A549 (cell line): ENCODE measurements around the gene TMTC2. TPM values are rescaled to one million over a fixed set of nuclear protein-coding genes. Genes with fewer than 3 reads are reported as not detected.

ENCODE experiments used
- ATAC-seq, 2 experiments: fragments of 200-7000 bp in 1 of 2; fragments of >200 bp in 1 of 2; cut with Nextera tagmentation in 1 of 2; cut with Tn5 transposase in 1 of 2; 3 replicates each; pipeline versions ENCODE4 v1.8.0 to v1.9.1; 2018 to 2020; ENCODE audit warnings: mild to moderate bottlenecking in 1 of 2, moderate library complexity in 1 of 2
- CTCF ChIA-PET: fragments of 300-600 bp; sonication (Branson Sonifier 250); formaldehyde crosslinking; extraction: SDS; loops from one replicate; lab custom pipeline; 2021; ENCODE audit warnings: antibody characterized with exemption, inconsistent platforms; lab: Yijun Ruan, JAX
- POLR2A ChIA-PET: fragments of 350-600 bp; formaldehyde crosslinking; extraction: SDS; loops from one replicate; lab custom pipeline; 2021; ENCODE audit warnings: antibody characterized with exemption, inconsistent platforms; lab: Yijun Ruan, JAX
- DNase-seq, 2 experiments: peaks; one replicate each; pipeline versions ENCODE4 v3.0.0 to v3.0.0-alpha.2; 2011 to 2016; ENCODE audit warnings: low read depth in 1 of 2, low spot score in 1 of 2
- FAIRE-seq: peaks from 2 replicates; lab custom pipeline; 2011; peaks lifted over from hg19 to GRCh38; lab: Jason Lieb, UNC
- H3K27ac ChIP-seq, 2 experiments: fragments of >200 bp; sonication (Bioruptor Twin); formaldehyde crosslinking; 3 replicates each; pipeline ENCODE4 v1.5.1; 2016 to 2017
- H3K4me1 ChIP-seq: fragments of >200 bp; sonication (Bioruptor Twin); formaldehyde crosslinking; 3 replicates; pipeline ENCODE4 v1.6.1; 2016
- H3K4me2 ChIP-seq: fragments of >200 bp; sonication (Bioruptor Twin); formaldehyde crosslinking; 3 replicates; pipeline ENCODE4 v1.6.1; 2016
- H3K4me3 ChIP-seq: fragments of >200 bp; sonication (Bioruptor Twin); formaldehyde crosslinking; 3 replicates; pipeline ENCODE4 v1.5.1; 2016
- H3K9me3 ChIP-seq: fragments of >200 bp; sonication (Bioruptor Twin); formaldehyde crosslinking; 3 replicates; pipeline ENCODE4 v1.6.1; 2016
- BHLHE40 ChIP-seq: IDR thresholded peaks from 2 replicates; pipeline ENCODE4 v1.6.1; 2012; ENCODE audit warnings: low read depth, low read length, inconsistent platforms
- CEBPB ChIP-seq, 2 experiments: fragments of >200 bp in 1 of 2; sonication (Bioruptor Twin) in 1 of 2; formaldehyde crosslinking in 1 of 2; IDR thresholded peaks; 2 replicates each; pipeline ENCODE4 v1.6.1; 2012 to 2016
- EHF ChIP-seq: fragments of 250-450 bp; sonication (Bioruptor Pico); IDR thresholded peaks from 2 replicates; pipeline ENCODE4 v1.5.0; 2020; ENCODE audit warnings: mild to moderate bottlenecking
- EP300 ChIP-seq, 2 experiments: fragments of >200 bp; sonication (Bioruptor Twin); formaldehyde crosslinking; IDR thresholded peaks; 2 replicates in 1 of 2; 3 replicates in 1 of 2; pipeline ENCODE4 v1.6.1; 2016 to 2017
- FOSL2 ChIP-seq, 2 experiments: fragments of 450-650 bp in 1 of 2; fragments of >200 bp in 1 of 2; sonication (Bioruptor Twin) in 1 of 2; formaldehyde crosslinking; IDR thresholded peaks; 2 replicates each; pipeline versions ENCODE4 v1.5.0 to v1.6.1; 2016 to 2020; ENCODE audit warnings: mild to moderate bottlenecking in 1 of 2, moderate library complexity in 1 of 2
- HDAC2 ChIP-seq: fragments of 200-600 bp; sonication (generic); IDR thresholded peaks from 2 replicates; pipeline ENCODE4 v1.6.1; 2016
- HEYL ChIP-seq: fragments of 250-450 bp; sonication (Bioruptor Pico); IDR thresholded peaks from 2 replicates; pipeline ENCODE4 v1.8.0; 2021; ENCODE audit warnings: mild to moderate bottlenecking, moderate library complexity
- KDM1A ChIP-seq: fragments of 200-600 bp; sonication (generic); IDR thresholded peaks from 2 replicates; pipeline ENCODE4 v1.6.1; 2016; ENCODE audit warnings: low read depth, mild to moderate bottlenecking
- MAZ ChIP-seq: fragments of 150-350 bp; IDR thresholded peaks from 2 replicates; pipeline ENCODE4 v1.6.1; 2014; ENCODE audit warnings: antibody characterized with exemption, low read depth, low read length, borderline replicate concordance
- MYC ChIP-seq: IDR thresholded peaks from 2 replicates; pipeline ENCODE4 v1.6.1; 2012; ENCODE audit warnings: mild to moderate bottlenecking, inconsistent platforms, low read length, improper control_type of control experiment, borderline replicate concordance
- RAD21 ChIP-seq, 2 experiments: fragments of >200 bp in 1 of 2; sonication (Bioruptor Twin) in 1 of 2; formaldehyde crosslinking in 1 of 2; IDR thresholded peaks in 1 of 2; conservative IDR thresholded peaks in 1 of 2; 2 replicates in 1 of 2; 3 replicates in 1 of 2; pipeline ENCODE4 v1.6.1; 2012 to 2018; ENCODE audit warnings: inconsistent platforms in 1 of 2
- RARB ChIP-seq: fragments of 250-450 bp; sonication (Bioruptor Pico); IDR thresholded peaks from 2 replicates; pipeline ENCODE4 v1.8.0; 2021; ENCODE audit warnings: mild to moderate bottlenecking, moderate library complexity
- RCOR1 ChIP-seq: fragments of 150-350 bp; IDR thresholded peaks from 2 replicates; pipeline ENCODE4 v1.6.1; 2014; ENCODE audit warnings: antibody characterized with exemption, low read length, low read depth
- WGBS: methylation state at CpG from one replicate; pipeline ENCODE4 v1.1.6; 2017; ENCODE audit errors: missing lambda C conversion rate; 5-methylcytosine and 5-hydroxymethylcytosine counted together
- polyA plus RNA-seq, 4 experiments: library from polyadenylated mRNA; depleted of rRNA in 3 of 4; stranded (reverse); fragments of >200 nt; fragmentation: RNase III in 1 of 4; extraction: RNeasy Plus Mini Kit Qiagen cat#74134 plus additional on column Dnase treatment in 1 of 4; gene quantifications; 2 replicates in 3 of 4; 3 replicates in 1 of 4; pipeline ENCODE4 v1.2.3, GENCODE V29; 2011 to 2017
- TF ChIP-seq, protein P1 (sequence below): fragments of 450-650 bp; IDR thresholded peaks from 2 replicates; pipeline ENCODE4 v1.6.1; 2014; ENCODE audit warnings: antibody characterized with exemption
- TF ChIP-seq, protein P2 (sequence below): fragments of 250-450 bp; sonication (Bioruptor Pico); IDR thresholded peaks from 2 replicates; pipeline ENCODE4 v1.5.0; 2020; ENCODE audit warnings: low read depth, mild to moderate bottlenecking, moderate library complexity
- TF ChIP-seq, protein P3 (sequence below): fragments of >200 bp; sonication (Bioruptor Twin); formaldehyde crosslinking; IDR thresholded peaks from 3 replicates; pipeline ENCODE4 v1.5.1; 2016
- TF ChIP-seq, protein P4 (sequence below): fragments of >200 bp; sonication (Bioruptor Twin); formaldehyde crosslinking; IDR thresholded peaks from 2 replicates; pipeline ENCODE4 v1.6.1; 2016
- TF ChIP-seq, protein P5 (sequence below): fragments of 250-450 bp; sonication (Bioruptor Pico); IDR thresholded peaks from 2 replicates; pipeline ENCODE4 v1.5.0; 2021; ENCODE audit warnings: mild to moderate bottlenecking, moderate library complexity, borderline replicate concordance

Gene TMTC2
- polyA plus RNA-seq, 2 of the 4 experiments (the other 2 are of a cell fraction), result 1.8 to 5.3 TPM

DNA sequence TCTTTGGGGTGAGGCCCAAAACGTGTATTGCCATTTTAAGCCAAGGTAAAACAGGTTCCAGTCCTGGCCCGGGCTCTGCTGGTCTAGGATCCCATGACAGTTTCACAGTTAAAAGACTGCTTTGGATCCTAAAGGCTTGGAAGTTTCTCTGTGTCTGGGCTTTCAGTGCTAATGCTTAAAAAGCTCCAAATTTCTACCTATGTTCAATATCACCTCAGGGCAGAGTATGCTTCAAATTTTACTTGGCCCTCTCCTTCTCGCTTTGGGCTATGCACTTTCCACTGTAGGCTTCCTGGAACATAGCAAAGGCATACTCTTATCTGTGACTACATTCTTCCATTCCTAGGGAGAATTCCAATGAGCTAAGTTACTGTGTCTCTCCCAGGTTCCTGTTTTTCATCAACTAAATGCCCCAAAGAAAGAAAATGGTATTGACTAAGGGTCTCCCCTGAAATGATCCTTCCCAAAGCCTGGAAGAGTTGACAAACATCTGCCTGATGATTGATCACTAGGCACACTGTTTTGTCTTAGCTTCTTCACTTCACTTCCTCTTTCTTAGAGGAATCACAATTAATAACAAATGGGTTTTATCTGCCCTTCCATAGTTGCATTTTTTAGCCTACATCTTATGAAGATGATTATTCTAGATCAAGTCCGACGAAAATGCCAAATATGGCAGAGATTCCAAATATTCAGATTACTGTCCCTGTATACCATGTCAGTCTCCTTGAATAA lies 79.4 kb downstream of the TMTC2 start (continued):
- TF ChIP-seq EHF (CRISPR knock-in tag), result no peak
- TF ChIP-seq FOSL2 (IDR thresholded peaks at IDR 0.05), result no peak
- no peak for TF ChIP-seq FOSL2 (CRISPR knock-in tag; IDR thresholded peaks at IDR 0.05)
- no peak for TF ChIP-seq RAD21 (conservative IDR thresholded peaks at IDR 0.05 in 1 of 2, IDR thresholded peaks at IDR 0.05 in 1 of 2)
- TF ChIP-seq, protein P1, sequence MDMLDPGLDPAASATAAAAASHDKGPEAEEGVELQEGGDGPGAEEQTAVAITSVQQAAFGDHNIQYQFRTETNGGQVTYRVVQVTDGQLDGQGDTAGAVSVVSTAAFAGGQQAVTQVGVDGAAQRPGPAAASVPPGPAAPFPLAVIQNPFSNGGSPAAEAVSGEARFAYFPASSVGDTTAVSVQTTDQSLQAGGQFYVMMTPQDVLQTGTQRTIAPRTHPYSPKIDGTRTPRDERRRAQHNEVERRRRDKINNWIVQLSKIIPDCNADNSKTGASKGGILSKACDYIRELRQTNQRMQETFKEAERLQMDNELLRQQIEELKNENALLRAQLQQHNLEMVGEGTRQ, result no peak
- TF ChIP-seq, protein P2, sequence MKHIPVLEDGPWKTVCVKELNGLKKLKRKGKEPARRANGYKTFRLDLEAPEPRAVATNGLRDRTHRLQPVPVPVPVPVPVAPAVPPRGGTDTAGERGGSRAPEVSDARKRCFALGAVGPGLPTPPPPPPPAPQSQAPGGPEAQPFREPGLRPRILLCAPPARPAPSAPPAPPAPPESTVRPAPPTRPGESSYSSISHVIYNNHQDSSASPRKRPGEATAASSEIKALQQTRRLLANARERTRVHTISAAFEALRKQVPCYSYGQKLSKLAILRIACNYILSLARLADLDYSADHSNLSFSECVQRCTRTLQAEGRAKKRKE (CRISPR knock-in tag), result no peak
- no peak for TF ChIP-seq RARB (CRISPR knock-in tag)
- TF ChIP-seq RCOR1, result no peak
- no peak for TF ChIP-seq HDAC2
- no peak for TF ChIP-seq MAZ

DNA sequence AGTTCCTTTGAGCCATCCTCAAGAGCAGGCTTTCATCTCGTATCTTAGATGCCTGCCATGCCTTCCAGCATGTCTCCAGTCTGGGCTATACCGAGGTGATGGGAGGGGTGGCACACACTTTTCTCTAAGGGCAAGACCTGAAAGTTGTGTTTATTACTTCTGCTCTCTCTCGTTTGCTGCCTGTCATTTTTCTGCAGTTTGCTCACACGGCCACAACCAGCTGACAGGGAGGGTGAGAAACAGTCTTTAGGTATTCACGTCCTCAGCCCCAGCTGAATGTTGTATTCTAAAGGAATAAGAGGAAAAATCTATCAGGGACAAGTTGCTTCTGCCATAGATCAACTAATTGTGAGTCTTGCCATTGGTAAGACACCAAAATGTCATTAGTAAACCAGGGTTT lies 88.0 kb downstream of the TMTC2 start:
- H3K4me1 ChIP-seq, result no peaks in the 10 kb centered on the region
- WGBS, result 78% methylated on average over 5 of the region's 5 CpGs
- no peak overlapping the region for H3K4me3 ChIP-seq
- TF ChIP-seq, protein P3, sequence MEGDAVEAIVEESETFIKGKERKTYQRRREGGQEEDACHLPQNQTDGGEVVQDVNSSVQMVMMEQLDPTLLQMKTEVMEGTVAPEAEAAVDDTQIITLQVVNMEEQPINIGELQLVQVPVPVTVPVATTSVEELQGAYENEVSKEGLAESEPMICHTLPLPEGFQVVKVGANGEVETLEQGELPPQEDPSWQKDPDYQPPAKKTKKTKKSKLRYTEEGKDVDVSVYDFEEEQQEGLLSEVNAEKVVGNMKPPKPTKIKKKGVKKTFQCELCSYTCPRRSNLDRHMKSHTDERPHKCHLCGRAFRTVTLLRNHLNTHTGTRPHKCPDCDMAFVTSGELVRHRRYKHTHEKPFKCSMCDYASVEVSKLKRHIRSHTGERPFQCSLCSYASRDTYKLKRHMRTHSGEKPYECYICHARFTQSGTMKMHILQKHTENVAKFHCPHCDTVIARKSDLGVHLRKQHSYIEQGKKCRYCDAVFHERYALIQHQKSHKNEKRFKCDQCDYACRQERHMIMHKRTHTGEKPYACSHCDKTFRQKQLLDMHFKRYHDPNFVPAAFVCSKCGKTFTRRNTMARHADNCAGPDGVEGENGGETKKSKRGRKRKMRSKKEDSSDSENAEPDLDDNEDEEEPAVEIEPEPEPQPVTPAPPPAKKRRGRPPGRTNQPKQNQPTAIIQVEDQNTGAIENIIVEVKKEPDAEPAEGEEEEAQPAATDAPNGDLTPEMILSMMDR, result no peak
- TF ChIP-seq, protein P4, sequence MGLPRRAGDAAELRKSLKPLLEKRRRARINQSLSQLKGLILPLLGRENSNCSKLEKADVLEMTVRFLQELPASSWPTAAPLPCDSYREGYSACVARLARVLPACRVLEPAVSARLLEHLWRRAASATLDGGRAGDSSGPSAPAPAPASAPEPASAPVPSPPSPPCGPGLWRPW, result no peak
- no peak for TF ChIP-seq EHF (CRISPR knock-in tag)
- TF ChIP-seq EP300 (IDR thresholded peaks at IDR 0.05), result no peak
- TF ChIP-seq, protein P5, sequence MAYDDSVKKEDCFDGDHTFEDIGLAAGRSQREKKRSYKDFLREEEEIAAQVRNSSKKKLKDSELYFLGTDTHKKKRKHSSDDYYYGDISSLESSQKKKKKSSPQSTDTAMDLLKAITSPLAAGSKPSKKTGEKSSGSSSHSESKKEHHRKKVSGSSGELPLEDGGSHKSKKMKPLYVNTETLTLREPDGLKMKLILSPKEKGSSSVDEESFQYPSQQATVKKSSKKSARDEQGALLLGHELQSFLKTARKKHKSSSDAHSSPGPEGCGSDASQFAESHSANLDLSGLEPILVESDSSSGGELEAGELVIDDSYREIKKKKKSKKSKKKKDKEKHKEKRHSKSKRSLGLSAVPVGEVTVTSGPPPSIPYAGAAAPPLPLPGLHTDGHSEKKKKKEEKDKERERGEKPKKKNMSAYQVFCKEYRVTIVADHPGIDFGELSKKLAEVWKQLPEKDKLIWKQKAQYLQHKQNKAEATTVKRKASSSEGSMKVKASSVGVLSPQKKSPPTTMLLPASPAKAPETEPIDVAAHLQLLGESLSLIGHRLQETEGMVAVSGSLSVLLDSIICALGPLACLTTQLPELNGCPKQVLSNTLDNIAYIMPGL (CRISPR knock-in tag), result no peak
- no peak for TF ChIP-seq CEBPB (IDR thresholded peaks at IDR 0.05)
- no peak for TF ChIP-seq BHLHE40
- no peak for TF ChIP-seq MAZ
- TF ChIP-seq KDM1A, result no peak
- TF ChIP-seq HEYL, result no peak
- TF ChIP-seq MYC, result no peak
- TF ChIP-seq RARB (CRISPR knock-in tag), result no peak
- TF ChIP-seq, all 56 proteins: peak for 0
- CTCF ChIA-PET, result no interaction called here
- H3K9me3 ChIP-seq, result no peaks in the 10 kb centered on the region
- POLR2A ChIA-PET, result no interaction called here
- no peak overlapping the region for H3K4me2 ChIP-seq
- DNase-seq (no peak), ATAC-seq (no peak), FAIRE-seq (no peak)
- H3K27ac ChIP-seq, result no peak overlapping the region

DNA sequence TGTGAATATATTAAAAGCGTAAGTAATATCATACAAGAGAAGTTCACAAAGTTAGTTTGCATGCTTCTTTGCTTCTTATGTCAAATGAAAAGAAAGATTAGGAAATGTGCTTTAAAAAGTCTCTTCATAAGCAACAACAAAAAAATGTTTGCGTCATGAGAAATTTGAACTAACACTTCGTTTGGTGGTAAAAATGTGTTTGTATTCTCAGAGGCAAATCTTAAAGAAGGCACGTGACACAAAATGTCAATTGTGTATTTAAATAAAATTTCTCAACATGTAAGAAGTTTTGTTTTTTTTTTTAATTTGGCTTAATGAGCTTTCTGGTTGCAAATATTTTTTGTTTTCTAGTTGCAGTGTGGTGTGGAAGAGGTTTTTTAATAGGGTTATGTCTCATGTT lies 93.8 kb downstream of the TMTC2 start:
- POLR2A ChIA-PET, result no interaction called here
- TF ChIP-seq, protein P1, result no peak
- TF ChIP-seq RAD21 (conservative IDR thresholded peaks at IDR 0.05 in 1 of 2, IDR thresholded peaks at IDR 0.05 in 1 of 2), result no peak
- CTCF ChIA-PET, result no interaction called here

More for the DNA sequence above, 93.8 kb downstream of the TMTC2 start:
- no peaks in the 10 kb centered on the region for H3K4me1 ChIP-seq
- no peak overlapping the region for H3K4me3 ChIP-seq
- no peak for DNase-seq
- H3K27ac ChIP-seq, result no peak overlapping the region
- no peaks in the 10 kb centered on the region for H3K9me3 ChIP-seq
- WGBS, result 53% methylated on average over 4 of the region's 4 CpGs
- no peak for ATAC-seq
- no peak overlapping the region for H3K4me2 ChIP-seq
- no peak for FAIRE-seq
